Bronchial epithelial cell (primary cell): ENCODE measurements around the gene CDK5. TPM values are rescaled to one million over a fixed set of nuclear protein-coding genes. Genes with fewer than 3 reads are reported as not detected.
"Not testable (repeated sequence)": the region's sequence is repeated elsewhere in the genome, so short reads cannot be mapped to it uniquely, and the experiment has no call there.

Experiments
- DNase-seq: peaks from one replicate; pipeline ENCODE4 v3.0.0-alpha.2; 2010; ENCODE audit warnings: low read depth
- FAIRE-seq: peaks from 2 replicates; lab custom pipeline; 2011; peaks lifted over from hg19 to GRCh38; lab: Jason Lieb, UNC
- H3K27me3 ChIP-seq: 2 replicates; pipeline ENCODE4 v1.5.1; 2011; ENCODE audit warnings: low read length; ENCODE audit not compliant: control insufficient read depth, insufficient read depth
- H3K36me3 ChIP-seq: 2 replicates; pipeline ENCODE4 v1.5.1; 2011; ENCODE audit warnings: low read length; ENCODE audit not compliant: control insufficient read depth, insufficient read depth
- H3K4me3 ChIP-seq: 2 replicates; pipeline ENCODE4 v1.5.1; 2011; ENCODE audit warnings: mild to moderate bottlenecking, low read depth, low read length, control low read depth
- total RNA-seq: library from RNA; depleted of rRNA; stranded (reverse); fragments of >200 nt; gene quantifications from 2 replicates; pipeline ENCODE4 v1.2.1, GENCODE V29; 2014
- TF ChIP-seq, protein P1 (sequence below): IDR thresholded peaks from 2 replicates; pipeline ENCODE4 v1.5.1; 2011; ENCODE audit warnings: mild to moderate bottlenecking, moderate library complexity, low read length, control low read depth, inconsistent platforms; ENCODE audit not compliant: insufficient read depth, severe bottlenecking

Gene CDK5
- total RNA-seq, 1 donor from 2014 or later = 12.4 TPM

DNA sequence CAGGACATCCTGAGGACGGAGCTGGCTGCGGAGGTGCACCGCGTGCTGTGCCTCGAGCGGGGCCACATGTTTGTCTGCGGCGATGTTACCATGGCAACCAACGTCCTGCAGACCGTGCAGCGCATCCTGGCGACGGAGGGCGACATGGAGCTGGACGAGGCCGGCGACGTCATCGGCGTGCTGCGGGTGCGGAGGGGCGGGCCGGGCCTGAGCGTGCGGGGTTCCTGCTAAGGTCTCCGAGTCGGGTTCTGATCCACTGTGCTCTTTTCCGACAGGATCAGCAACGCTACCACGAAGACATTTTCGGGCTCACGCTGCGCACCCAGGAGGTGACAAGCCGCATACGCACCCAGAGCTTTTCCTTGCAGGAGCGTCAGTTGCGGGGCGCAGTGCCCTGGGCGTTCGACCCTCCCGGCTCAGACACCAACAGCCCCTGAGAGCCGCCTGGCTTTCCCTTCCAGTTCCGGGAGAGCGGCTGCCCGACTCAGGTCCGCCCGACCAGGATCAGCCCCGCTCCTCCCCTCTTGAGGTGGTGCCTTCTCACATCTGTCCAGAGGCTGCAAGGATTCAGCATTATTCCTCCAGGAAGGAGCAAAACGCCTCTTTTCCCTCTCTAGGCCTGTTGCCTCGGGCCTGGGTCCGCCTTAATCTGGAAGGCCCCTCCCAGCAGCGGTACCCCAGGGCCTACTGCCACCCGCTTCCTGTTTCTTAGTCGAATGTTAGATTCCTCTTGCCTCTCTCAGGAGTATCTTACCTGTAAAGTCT, 43.8 kb downstream of the CDK5 start:
- H3K36me3 ChIP-seq = no peaks in the 10 kb centered on the region
- FAIRE-seq (no peak), DNase-seq (no peak)
- peaks cover 12% of the 10 kb centered on the region for H3K27me3 ChIP-seq
- peak overlapping the region; percentile 4 for H3K4me3 ChIP-seq
- TF ChIP-seq, protein P1, sequence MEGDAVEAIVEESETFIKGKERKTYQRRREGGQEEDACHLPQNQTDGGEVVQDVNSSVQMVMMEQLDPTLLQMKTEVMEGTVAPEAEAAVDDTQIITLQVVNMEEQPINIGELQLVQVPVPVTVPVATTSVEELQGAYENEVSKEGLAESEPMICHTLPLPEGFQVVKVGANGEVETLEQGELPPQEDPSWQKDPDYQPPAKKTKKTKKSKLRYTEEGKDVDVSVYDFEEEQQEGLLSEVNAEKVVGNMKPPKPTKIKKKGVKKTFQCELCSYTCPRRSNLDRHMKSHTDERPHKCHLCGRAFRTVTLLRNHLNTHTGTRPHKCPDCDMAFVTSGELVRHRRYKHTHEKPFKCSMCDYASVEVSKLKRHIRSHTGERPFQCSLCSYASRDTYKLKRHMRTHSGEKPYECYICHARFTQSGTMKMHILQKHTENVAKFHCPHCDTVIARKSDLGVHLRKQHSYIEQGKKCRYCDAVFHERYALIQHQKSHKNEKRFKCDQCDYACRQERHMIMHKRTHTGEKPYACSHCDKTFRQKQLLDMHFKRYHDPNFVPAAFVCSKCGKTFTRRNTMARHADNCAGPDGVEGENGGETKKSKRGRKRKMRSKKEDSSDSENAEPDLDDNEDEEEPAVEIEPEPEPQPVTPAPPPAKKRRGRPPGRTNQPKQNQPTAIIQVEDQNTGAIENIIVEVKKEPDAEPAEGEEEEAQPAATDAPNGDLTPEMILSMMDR = peak; percentile 8

DNA sequence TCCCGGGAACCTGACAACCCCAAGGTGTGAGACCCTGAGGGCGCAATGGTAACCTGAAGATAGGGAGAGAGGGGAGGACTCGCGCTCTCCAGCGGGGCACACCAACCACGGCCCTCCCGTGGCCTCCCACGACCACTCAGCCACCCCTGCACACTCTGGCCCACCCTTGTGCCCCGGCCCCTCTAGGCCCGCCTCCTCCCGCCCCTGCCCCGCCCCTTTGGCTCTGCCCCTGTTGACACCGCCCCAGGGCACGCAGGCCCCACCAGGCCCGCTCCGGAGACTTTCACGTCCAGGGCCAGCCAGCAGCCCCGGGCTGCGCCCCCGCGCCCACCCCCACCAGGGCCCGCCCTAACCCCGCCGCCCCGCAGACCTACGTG, 44.4 kb downstream of the CDK5 start:
- no peak for FAIRE-seq
- no peak overlapping the region for H3K4me3 ChIP-seq
- peaks cover 10% of the 10 kb centered on the region for H3K27me3 ChIP-seq
- TF ChIP-seq, protein P1 = no peak
- no peak for DNase-seq
- no peaks in the 10 kb centered on the region for H3K36me3 ChIP-seq

DNA sequence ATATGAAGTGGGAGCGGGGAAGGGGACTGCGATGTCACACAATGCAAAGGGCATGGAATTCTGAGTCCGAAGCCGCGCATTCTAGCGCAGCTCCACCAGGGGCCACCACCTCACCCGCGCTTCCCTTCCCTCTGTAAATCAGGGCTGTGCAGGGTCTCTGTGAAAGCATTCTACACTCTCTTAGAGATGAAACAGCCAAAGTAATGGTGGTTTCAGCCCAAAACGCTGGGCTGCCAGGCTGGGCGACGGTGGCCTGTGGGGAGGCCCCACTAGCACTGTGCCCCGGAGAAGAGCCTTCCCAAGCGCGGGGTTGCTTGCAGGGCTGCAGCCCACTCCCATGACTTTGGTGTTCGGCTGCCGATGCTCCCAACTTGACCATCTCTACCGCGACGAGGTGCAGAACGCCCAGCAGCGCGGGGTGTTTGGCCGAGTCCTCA, 44.8 kb downstream of the CDK5 start:
- no peaks in the 10 kb centered on the region for H3K36me3 ChIP-seq
- H3K4me3 ChIP-seq = no peak overlapping the region
- DNase-seq (no peak), FAIRE-seq (no peak)
- H3K27me3 ChIP-seq = peaks cover 9% of the 10 kb centered on the region
- TF ChIP-seq, protein P1 = peak; percentile 62

DNA sequence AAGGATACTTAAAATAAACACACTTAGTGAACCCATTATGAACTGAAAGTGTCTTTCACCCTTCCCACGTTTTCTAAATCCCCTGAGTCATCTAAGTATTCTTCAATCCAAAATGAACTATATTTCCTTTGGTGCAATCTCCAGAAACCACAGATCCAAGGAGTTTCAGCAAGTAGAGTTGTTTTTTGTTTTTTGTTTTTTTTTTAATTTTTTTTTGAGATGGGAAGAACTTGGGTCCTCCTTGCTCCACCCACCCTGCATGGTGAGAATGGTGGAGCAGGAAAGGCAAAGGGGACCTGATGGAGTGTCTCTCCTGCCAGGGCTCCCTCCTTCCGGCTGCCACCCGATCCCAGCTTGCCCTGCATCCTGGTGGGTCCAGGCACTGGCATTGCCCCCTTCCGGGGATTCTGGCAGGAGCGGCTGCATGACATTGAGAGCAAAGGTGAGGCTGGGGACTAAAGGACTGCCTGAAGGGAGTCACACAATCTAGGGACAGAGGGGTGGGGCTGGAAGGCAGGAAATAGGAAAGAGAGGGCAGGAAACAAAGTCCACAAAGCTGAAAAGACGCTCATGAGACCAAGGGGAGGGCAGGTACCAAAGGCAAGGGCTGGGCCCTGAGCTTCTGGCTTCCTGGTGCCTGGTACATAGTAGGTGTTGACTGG, 45.5 kb downstream of the CDK5 start:
- no peak for FAIRE-seq
- no peak for DNase-seq
- TF ChIP-seq, protein P1 = no peak
- Histone ChIP-seq H3K4me3 (no peak overlapping the region), H3K36me3 (no peaks in the 10 kb centered on the region), H3K27me3 (peaks cover 9% of the 10 kb centered on the region)

DNA sequence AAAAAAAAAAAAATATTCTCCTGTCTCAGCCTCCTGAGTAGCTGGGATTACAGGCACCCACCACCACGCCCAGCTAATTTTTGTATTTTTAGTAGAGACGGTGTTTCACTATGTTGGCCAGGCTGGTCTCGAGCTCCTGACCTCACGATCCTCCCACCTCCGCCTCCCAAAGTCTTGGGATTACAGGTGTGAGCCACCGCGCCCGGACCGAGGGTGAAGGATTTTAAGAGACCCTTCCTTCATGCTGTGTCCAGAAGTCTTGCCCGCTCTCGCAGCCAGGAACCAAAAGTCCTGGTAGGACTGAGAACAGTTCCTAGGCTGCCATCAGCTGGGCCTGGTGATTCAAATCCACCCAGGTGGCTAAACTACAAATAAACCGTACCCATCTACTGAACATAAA, 46.1 kb downstream of the CDK5 start:
- not testable (repeated sequence) for H3K36me3 ChIP-seq, DNase-seq, H3K4me3 ChIP-seq, H3K27me3 ChIP-seq, FAIRE-seq

DNA sequence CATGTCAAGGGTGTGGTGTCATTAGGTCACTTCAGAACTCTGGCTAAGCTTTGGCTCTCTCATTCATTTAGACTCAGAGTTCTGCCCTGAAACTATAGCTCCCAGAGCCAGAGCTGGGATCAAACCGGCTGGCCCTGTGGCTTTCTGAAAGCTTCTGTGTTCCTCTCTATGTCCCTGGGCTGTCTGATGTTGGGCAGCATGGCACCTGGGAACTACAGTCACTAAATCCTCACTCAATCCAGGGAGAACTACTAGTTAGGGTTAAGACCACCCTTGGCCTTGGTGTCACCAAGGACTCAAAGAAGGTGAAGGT, 46.6 kb downstream of the CDK5 start:
- FAIRE-seq (no peak), DNase-seq (no peak)
- Histone ChIP-seq H3K36me3 (no peaks in the 10 kb centered on the region), H3K4me3 (no peak overlapping the region), H3K27me3 (peaks cover 9% of the 10 kb centered on the region)
- TF ChIP-seq, protein P1 = no peak
